GM21528 (cell line): ENCODE measurements around the gene COQ10A.
"Not testable (repeated sequence)": the region's sequence is repeated elsewhere in the genome, so short reads cannot be mapped to it uniquely, and the experiment has no call there.

Source experiments
- ATAC-seq: cut with Tn5 transposase; IDR thresholded peaks from one replicate; pipeline ENCODE4 v1.9.1; 2021; ENCODE audit warnings: mild to moderate bottlenecking, moderate library complexity; ENCODE audit not compliant: unreplicated experiment, low FRiP score

COQ10A gene

GRCh38 chr12:56242986-56243385 is 23.8 kb upstream of the COQ10A start:
- no peak for ATAC-seq

GRCh38 chr12:56243731-56244181 is 23.0 kb upstream of the COQ10A start:
- ATAC-seq, result no peak

GRCh38 chr12:56244494-56244893 is 22.2 kb upstream of the COQ10A start:
- ATAC-seq, result no peak

GRCh38 chr12:56247923-56248322 is 18.8 kb upstream of the COQ10A start:
- no peak for ATAC-seq

- no peak for ATAC-seq
Observed at GRCh38 chr12:56248711-56249110, 18.0 kb upstream of the COQ10A start.

GRCh38 chr12:56252649-56253048 is 14.1 kb upstream of the COQ10A start:
- ATAC-seq, result no peak

GRCh38 chr12:56253091-56253490 is 13.7 kb upstream of the COQ10A start:
- no peak for ATAC-seq

- ATAC-seq, result no peak
Observed at GRCh38 chr12:56255671-56256070, 11.1 kb upstream of the COQ10A start.

GRCh38 chr12:56256326-56256960 is 10.3 kb upstream of the COQ10A start:
- no peak for ATAC-seq

- no peak for ATAC-seq
Observed at GRCh38 chr12:56257071-56257470, 9.7 kb upstream of the COQ10A start.

GRCh38 chr12:56257491-56258067 is 9.2 kb upstream of the COQ10A start:
- ATAC-seq, result no peak

- ATAC-seq, result peak; percentile 77
Observed at GRCh38 chr12:56258068-56258819, 8.5 kb upstream of the COQ10A start, which contains the start of gene ANKRD52. TSS of gene ANKRD52 (minus strand) at chr12:56258384. CDS start at chr12:56258269, 115 bp downstream.

GRCh38 chr12:56258820-56259183 is 7.9 kb upstream of the COQ10A start:
- ATAC-seq, result no peak

GRCh38 chr12:56260380-56260779 is 6.4 kb upstream of the COQ10A start:
- no peak for ATAC-seq

GRCh38 chr12:56260921-56261320 is 5.8 kb upstream of the COQ10A start:
- no peak for ATAC-seq

- ATAC-seq, result no peak
Observed at GRCh38 chr12:56261503-56262232, 5.1 kb upstream of the COQ10A start.

- ATAC-seq, result not testable (repeated sequence)
Observed at GRCh38 chr12:56262955-56263354, 3.8 kb upstream of the COQ10A start.

GRCh38 chr12:56266068-56266692 is 562 bp upstream of the COQ10A start:
- ATAC-seq, result not testable (repeated sequence)

- no peak for ATAC-seq
Observed at GRCh38 chr12:56267443-56268071, 815 bp downstream of the COQ10A start.

- ATAC-seq, result no peak
Observed at GRCh38 chr12:56271031-56271430, 4.3 kb downstream of the COQ10A start.
